ENCODE data around the gene NIP7. TPM values are rescaled to one million over a fixed set of nuclear protein-coding genes. Genes with fewer than 3 reads are reported as not detected.

Gene NIP7
- total and polyA plus RNA-seq, 9 of the 15 experiments (the other 6 are each of a cell fraction or from before 2014, with no cell fraction given), result 28.9 to 85.5 (median 72.5) TPM

DNA sequence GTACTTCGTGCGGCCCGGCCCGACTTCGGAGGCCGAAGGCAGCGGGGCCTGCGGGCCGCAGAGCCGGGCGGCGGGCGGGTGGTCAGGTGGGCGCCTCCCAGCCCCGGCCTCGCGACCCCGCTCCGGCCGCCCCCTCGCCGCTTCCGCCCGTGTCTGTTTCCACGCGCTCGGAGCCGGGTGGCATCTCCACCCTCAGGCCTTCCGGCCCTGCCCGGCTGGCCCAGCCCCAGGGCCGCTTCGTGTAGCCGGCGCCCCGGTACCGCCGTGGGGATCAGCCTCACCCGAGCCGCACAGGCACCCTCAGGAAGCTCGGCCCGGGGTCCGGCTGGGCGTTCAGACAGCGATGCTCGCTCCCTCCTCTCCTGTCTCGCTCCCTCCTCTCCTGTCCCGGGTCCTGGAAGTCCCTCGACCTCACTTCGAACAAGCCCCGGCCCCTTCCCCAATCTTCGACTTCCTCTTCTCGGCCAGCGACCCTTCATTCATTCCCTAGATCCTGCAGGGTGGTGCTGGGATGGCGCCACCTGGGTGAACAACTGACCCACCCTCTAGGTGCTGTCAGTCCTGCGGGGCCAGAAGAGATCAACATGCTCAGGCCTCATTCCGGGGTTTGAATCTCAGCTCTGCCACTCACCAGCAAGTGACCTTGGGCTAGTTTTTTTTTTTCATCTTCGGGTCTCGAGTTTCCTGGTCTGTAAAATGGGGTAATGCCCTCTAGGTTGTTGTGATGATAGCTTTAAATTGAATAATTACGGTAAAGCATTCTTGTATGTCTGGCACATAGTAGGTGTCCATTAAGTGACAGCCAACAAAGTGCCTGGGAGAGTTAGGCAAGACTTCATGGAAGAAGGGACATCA, 27.8 kb upstream of the NIP7 start (continued):
- TF ChIP-seq, protein P1, sequence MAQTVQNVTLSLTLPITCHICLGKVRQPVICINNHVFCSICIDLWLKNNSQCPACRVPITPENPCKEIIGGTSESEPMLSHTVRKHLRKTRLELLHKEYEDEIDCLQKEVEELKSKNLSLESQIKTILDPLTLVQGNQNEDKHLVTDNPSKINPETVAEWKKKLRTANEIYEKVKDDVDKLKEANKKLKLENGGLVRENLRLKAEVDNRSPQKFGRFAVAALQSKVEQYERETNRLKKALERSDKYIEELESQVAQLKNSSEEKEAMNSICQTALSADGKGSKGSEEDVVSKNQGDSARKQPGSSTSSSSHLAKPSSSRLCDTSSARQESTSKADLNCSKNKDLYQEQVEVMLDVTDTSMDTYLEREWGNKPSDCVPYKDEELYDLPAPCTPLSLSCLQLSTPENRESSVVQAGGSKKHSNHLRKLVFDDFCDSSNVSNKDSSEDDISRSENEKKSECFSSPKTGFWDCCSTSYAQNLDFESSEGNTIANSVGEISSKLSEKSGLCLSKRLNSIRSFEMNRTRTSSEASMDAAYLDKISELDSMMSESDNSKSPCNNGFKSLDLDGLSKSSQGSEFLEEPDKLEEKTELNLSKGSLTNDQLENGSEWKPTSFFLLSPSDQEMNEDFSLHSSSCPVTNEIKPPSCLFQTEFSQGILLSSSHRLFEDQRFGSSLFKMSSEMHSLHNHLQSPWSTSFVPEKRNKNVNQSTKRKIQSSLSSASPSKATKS (CRISPR knock-in tag; IDR thresholded peaks at IDR 0.05), result no peak
- no peak for TF ChIP-seq BDP1 (IDR thresholded peaks at IDR 0.05; ENCODE audit: insufficient read depth, insufficient read length)
- TF ChIP-seq AFF4 (CRISPR knock-in tag; IDR thresholded peaks at IDR 0.05), result peak; percentile 77; the same call in 1 of the 2 replicates
- TF ChIP-seq KDM5B (IDR thresholded peaks at IDR 0.05; ENCODE audit: insufficient replicate concordance, low read depth, low read length), result peak; percentile 13
- TF ChIP-seq, protein P2, sequence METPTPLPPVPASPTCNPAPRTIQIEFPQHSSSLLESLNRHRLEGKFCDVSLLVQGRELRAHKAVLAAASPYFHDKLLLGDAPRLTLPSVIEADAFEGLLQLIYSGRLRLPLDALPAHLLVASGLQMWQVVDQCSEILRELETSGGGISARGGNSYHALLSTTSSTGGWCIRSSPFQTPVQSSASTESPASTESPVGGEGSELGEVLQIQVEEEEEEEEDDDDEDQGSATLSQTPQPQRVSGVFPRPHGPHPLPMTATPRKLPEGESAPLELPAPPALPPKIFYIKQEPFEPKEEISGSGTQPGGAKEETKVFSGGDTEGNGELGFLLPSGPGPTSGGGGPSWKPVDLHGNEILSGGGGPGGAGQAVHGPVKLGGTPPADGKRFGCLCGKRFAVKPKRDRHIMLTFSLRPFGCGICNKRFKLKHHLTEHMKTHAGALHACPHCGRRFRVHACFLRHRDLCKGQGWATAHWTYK (CRISPR knock-in tag; IDR thresholded peaks at IDR 0.05), result 0 out of 2 replicates have a peak, but pooled peaks have one; percentile 61
- TF ChIP-seq KDM1A (IDR thresholded peaks at IDR 0.05), result peak; percentile 56 to 60; a peak in 3 of 4 replicates
- TF ChIP-seq FOXP1 (CRISPR knock-in tag; IDR thresholded peaks at IDR 0.05), result 0 out of 2 replicates have a peak, but pooled peaks have one; percentile 64
- TF ChIP-seq HNRNPL (IDR thresholded peaks at IDR 0.05; ENCODE audit: low read depth, low read length), result peak; percentile 66
- TF ChIP-seq ZNF830 (CRISPR knock-in tag; IDR thresholded peaks at IDR 0.05), result no peak
- no peak for TF ChIP-seq ATF1 (CRISPR knock-in tag; IDR thresholded peaks at IDR 0.05)
- TF ChIP-seq ATF1 (tag; IDR thresholded peaks at IDR 0.05), result 0 out of 2 replicates have a peak, but pooled peaks have one; percentile 1
- TF ChIP-seq SMARCA5 (IDR thresholded peaks at IDR 0.05), result 0 out of 2 replicates have a peak, but pooled peaks have one; percentile 29
- TF ChIP-seq ZFX (CRISPR knock-in tag; IDR thresholded peaks at IDR 0.05), result peak; percentile 63; the same call in 1 of the 2 replicates
- TF ChIP-seq ILK (tag; IDR thresholded peaks at IDR 0.05; ENCODE audit: borderline replicate concordance, low read depth), result no peak
- TF ChIP-seq ZFP36 (IDR thresholded peaks at IDR 0.05; ENCODE audit: low read depth, low read length, partially characterized antibody), result no peak
- peak; percentile 90 for TF ChIP-seq CHD1 (IDR thresholded peaks at IDR 0.05; ENCODE audit: low read length)
- TF ChIP-seq LCOR (CRISPR knock-in tag; IDR thresholded peaks at IDR 0.05), result 0 out of 2 replicates have a peak, but pooled peaks have one; percentile 33
- TF ChIP-seq TEAD2 (tag; IDR thresholded peaks at IDR 0.05), result no peak

Data from K562 (cell line).